HuH-7 (cell line): Measurements from ENCODE around the gene IL20.

ENCODE experiments used
- DNase-seq: peaks from one replicate; pipeline ENCODE4 v3.0.0; 2011; ENCODE audit warnings: low spot score

The IL20 gene

GRCh38 chr1:206864939-206865671 is at the start of gene IL20:
IL20 (plus strand) TSS chr1:206865623; CDS start chr1:206865853, 230 bp downstream.
- DNase-seq: peak; percentile 59

- no peak for DNase-seq
These were observed 48.8 kb upstream of the IL20 start for GRCh38 chr1:206816390-206817287.

- no peak for DNase-seq
These were observed 43.9 kb upstream of the IL20 start for GRCh38 chr1:206821493-206821892.

- DNase-seq: no peak
These were observed 41.7 kb upstream of the IL20 start for GRCh38 chr1:206823727-206824126.

GRCh38 chr1:206824331-206824730 is 41.1 kb upstream of the IL20 start:
- no peak for DNase-seq

- DNase-seq: no peak
These were observed 39.0 kb upstream of the IL20 start for GRCh38 chr1:206826394-206826793.

- DNase-seq: no peak
These were observed 37.4 kb upstream of the IL20 start for GRCh38 chr1:206828061-206828460.

- no peak for DNase-seq
These were observed 36.7 kb upstream of the IL20 start for GRCh38 chr1:206828765-206829164.

GRCh38 chr1:206829282-206829681 is 36.1 kb upstream of the IL20 start:
- no peak for DNase-seq

- DNase-seq: no peak
These were observed 35.5 kb upstream of the IL20 start for GRCh38 chr1:206829875-206830274.

GRCh38 chr1:206831650-206832049 is 33.8 kb upstream of the IL20 start:
- DNase-seq: no peak

- no peak for DNase-seq
These were observed 33.0 kb upstream of the IL20 start for GRCh38 chr1:206832352-206832880.

GRCh38 chr1:206833106-206833680 is 32.2 kb upstream of the IL20 start:
- DNase-seq: no peak

- no peak for DNase-seq
These were observed 31.6 kb upstream of the IL20 start for GRCh38 chr1:206833801-206834200.

- no peak for DNase-seq
These were observed 31.2 kb upstream of the IL20 start for GRCh38 chr1:206834217-206834616.

- no peak for DNase-seq
These were observed 30.7 kb upstream of the IL20 start for GRCh38 chr1:206834711-206835110.

GRCh38 chr1:206835186-206835585 is 30.2 kb upstream of the IL20 start:
- no peak for DNase-seq

- no peak for DNase-seq
These were observed 29.3 kb upstream of the IL20 start for GRCh38 chr1:206836111-206836510.

- DNase-seq: no peak
These were observed 26.3 kb upstream of the IL20 start for GRCh38 chr1:206839006-206839560.

- DNase-seq: no peak
These were observed 25.6 kb upstream of the IL20 start for GRCh38 chr1:206839857-206840256.

GRCh38 chr1:206841609-206842323 is 23.7 kb upstream of the IL20 start:
- no peak for DNase-seq

- DNase-seq: no peak
These were observed 22.6 kb upstream of the IL20 start for GRCh38 chr1:206842854-206843253.
